CD8-positive, alpha-beta memory T cell (primary cell): ENCODE measurements around the gene LCN15. TPM values are rescaled to one million over a fixed set of nuclear protein-coding genes. Genes with fewer than 3 reads are reported as not detected.
"Not testable (repeated sequence)": the region's sequence is repeated elsewhere in the genome, so short reads cannot be mapped to it uniquely, and the experiment has no call there.

Experiments
- CTCF ChIA-PET: fragments of 350-600 bp; sonication (Branson Sonifier 250); formaldehyde crosslinking; loops from one replicate; lab custom pipeline; 2021; ENCODE audit warnings: antibody characterized with exemption; lab: Charles Lee
- POLR2A ChIA-PET: fragments of 350-600 bp; sonication (Branson Sonifier 250); formaldehyde crosslinking; loops from one replicate; lab custom pipeline; 2021; ENCODE audit warnings: antibody characterized with exemption; lab: Charles Lee
- DNase-seq, 5 donors: peaks; one replicate each; pipeline versions ENCODE4 v3.0.0 to v3.0.0-alpha.2; 2020 to 2022; ENCODE audit warnings: mixed read lengths in 1 of 5
- H3K27ac ChIP-seq: one replicate; pipeline ENCODE4 v1.7.0; 2013; ENCODE audit warnings: low read depth, mild to moderate bottlenecking, low read length, moderate library complexity
- H3K27me3 ChIP-seq: 2 replicates; pipeline ENCODE4 v1.7.0; 2013; ENCODE audit warnings: low read length, mild to moderate bottlenecking; ENCODE audit not compliant: insufficient read depth, poor library complexity, severe bottlenecking
- H3K36me3 ChIP-seq: 2 replicates; pipeline ENCODE4 v1.7.0; 2013; ENCODE audit warnings: mild to moderate bottlenecking, low read length, moderate library complexity; ENCODE audit not compliant: insufficient read depth
- H3K4me1 ChIP-seq: 2 replicates; pipeline ENCODE4 v1.7.0; 2013; ENCODE audit warnings: mild to moderate bottlenecking, low read length, moderate library complexity; ENCODE audit not compliant: insufficient read depth
- H3K4me3 ChIP-seq: 2 replicates; pipeline ENCODE4 v1.7.0; 2013; ENCODE audit warnings: mild to moderate bottlenecking, low read length
- H3K9me3 ChIP-seq: 2 replicates; pipeline ENCODE4 v1.7.0; 2013; ENCODE audit warnings: mild to moderate bottlenecking, low read length
- H3K27ac Mint-ChIP-seq, 8 donors: one replicate each; pipeline ENCODE4 v1.8.0; 2020 to 2021; ENCODE audit warnings: mixed read lengths in 8 of 8, mild to moderate bottlenecking in 6 of 8, inconsistent platforms in 3 of 8, moderate library complexity in 3 of 8
- H3K27me3 Mint-ChIP-seq, 2 donors: one replicate each; pipeline ENCODE4 v1.8.0; 2020 to 2021; ENCODE audit warnings: mixed read lengths in 2 of 2, mild to moderate bottlenecking in 1 of 2, moderate library complexity in 1 of 2
- H3K36me3 Mint-ChIP-seq, 3 donors: one replicate each; pipeline ENCODE4 v1.8.0; 2020 to 2021; ENCODE audit warnings: mixed read lengths in 3 of 3, inconsistent platforms in 1 of 3, mild to moderate bottlenecking in 1 of 3
- H3K4me1 Mint-ChIP-seq, 3 donors: one replicate each; pipeline ENCODE4 v1.8.0; 2020 to 2021; ENCODE audit warnings: mixed read lengths in 3 of 3, inconsistent platforms in 1 of 3, mild to moderate bottlenecking in 1 of 3
- H3K4me3 Mint-ChIP-seq, 7 donors: one replicate each; pipeline ENCODE4 v1.8.0; 2020 to 2021; ENCODE audit warnings: mixed read lengths in 7 of 7, mild to moderate bottlenecking in 6 of 7, moderate library complexity in 4 of 7, inconsistent platforms in 2 of 7
- H3K9me3 Mint-ChIP-seq, 5 donors: one replicate each; pipeline ENCODE4 v1.8.0; 2020 to 2022; ENCODE audit warnings: mixed read lengths in 5 of 5, mild to moderate bottlenecking in 3 of 5, moderate library complexity in 2 of 5, inconsistent platforms in 1 of 5
- polyA plus RNA-seq: library from polyadenylated mRNA; unstranded; fragments of 300-500 nt; fragmentation: Illumina TruSeq; gene quantifications from one replicate; pipeline ENCODE4 v1.2.3, GENCODE V29; 2021
- total RNA-seq, 2 experiments: library from RNA; stranded (reverse); gene quantifications; one replicate each; pipeline ENCODE4 v1.2.3, GENCODE V29; 2021

LCN15 gene
- total and polyA plus RNA-seq, 3 experiments from 2014 or later, result not detected

- Histone ChIP-seq H3K4me1 (no peaks in the 10 kb centered on the region), H3K27ac (no peak overlapping the region), H3K27me3 (no peaks in the 10 kb centered on the region), H3K9me3 (no peaks in the 10 kb centered on the region), H3K36me3 (no peaks in the 10 kb centered on the region), H3K4me3 (no peak overlapping the region)
- peaks cover 0 to 5% (median 5%) of the 10 kb centered on the region in 3 donors for H3K4me1 Mint-ChIP-seq
- peaks cover 19 to 43% of the 10 kb centered on the region in 2 donors for H3K27me3 Mint-ChIP-seq
- H3K27ac Mint-ChIP-seq, result no peak overlapping the region
- peak overlapping the region in 1 of 7 donors; percentile 39 for H3K4me3 Mint-ChIP-seq
- H3K9me3 Mint-ChIP-seq, result peaks cover 0 to 2% (median 0%) of the 10 kb centered on the region in 5 donors
- ChIA-PET POLR2A (no interaction called here), CTCF (interaction anchor here (0.6 kb wide), 1 partner anchor 354 kb away, joined by 3 read pairs; no protein-coding TSS in a partner anchor)
- no peaks in the 10 kb centered on the region for H3K36me3 Mint-ChIP-seq
- no peak for DNase-seq
Measured at GRCh38 chr9:136713550-136713949, 50.8 kb downstream of the LCN15 start.

- H3K9me3 Mint-ChIP-seq, result peaks cover 0 to 2% (median 0%) of the 10 kb centered on the region in 5 donors
- H3K36me3 Mint-ChIP-seq, result no peaks in the 10 kb centered on the region
- no peak overlapping the region for H3K4me3 Mint-ChIP-seq
- Histone ChIP-seq H3K27me3 (no peaks in the 10 kb centered on the region), H3K36me3 (no peaks in the 10 kb centered on the region), H3K4me3 (no peak overlapping the region), H3K27ac (peak overlapping the region; percentile 9), H3K4me1 (no peaks in the 10 kb centered on the region), H3K9me3 (no peaks in the 10 kb centered on the region)
- H3K27ac Mint-ChIP-seq, result no peak overlapping the region
- CTCF ChIA-PET, result interaction anchor here (0.6 kb wide), 1 partner anchor 355 kb away, joined by 3 read pairs; no protein-coding TSS in a partner anchor
- H3K4me1 Mint-ChIP-seq, result peaks cover 0 to 5% (median 4%) of the 10 kb centered on the region in 3 donors
- POLR2A ChIA-PET, result no interaction called here
- DNase-seq, result no peak
- H3K27me3 Mint-ChIP-seq, result peaks cover 19 to 48% of the 10 kb centered on the region in 2 donors
Measured at GRCh38 chr9:136712690-136713544, 51.4 kb downstream of the LCN15 start.

- ChIA-PET CTCF (no interaction called here), POLR2A (interaction anchor here (0.8 kb wide), 2 partner anchors 10 to 11 kb away, joined by 3 to 5 read pairs; no protein-coding TSS in a partner anchor)
- Histone ChIP-seq H3K27ac (peak within 1 kb of the TSS; percentile 9), H3K9me3 (no peaks in the 10 kb centered on the region), H3K4me3 (no peak within 1 kb of the TSS), H3K4me1 (no peaks in the 10 kb centered on the region), H3K36me3 (no peaks in the 10 kb centered on the region), H3K27me3 (no peaks in the 10 kb centered on the region)
- peak within 1 kb of the TSS in 6 of 7 donors; percentile 44 to 70 (median 66) for H3K4me3 Mint-ChIP-seq
- no peak for DNase-seq
- no peak within 1 kb of the TSS for H3K27ac Mint-ChIP-seq
- peaks cover 0 to 5% (median 4%) of the 10 kb centered on the region in 3 donors for H3K4me1 Mint-ChIP-seq
- no peaks in the 10 kb centered on the region for H3K36me3 Mint-ChIP-seq
- H3K9me3 Mint-ChIP-seq, result peaks cover 0 to 2% (median 0%) of the 10 kb centered on the region in 5 donors
- peaks cover 17 to 51% of the 10 kb centered on the region in 2 donors for H3K27me3 Mint-ChIP-seq
Measured at GRCh38 chr9:136711751-136712689, 52.3 kb downstream of the LCN15 start, which contains the start of gene DIPK1B. DIPK1B (plus strand) TSS chr9:136712572; CDS start chr9:136712666, 94 bp downstream.

DNA sequence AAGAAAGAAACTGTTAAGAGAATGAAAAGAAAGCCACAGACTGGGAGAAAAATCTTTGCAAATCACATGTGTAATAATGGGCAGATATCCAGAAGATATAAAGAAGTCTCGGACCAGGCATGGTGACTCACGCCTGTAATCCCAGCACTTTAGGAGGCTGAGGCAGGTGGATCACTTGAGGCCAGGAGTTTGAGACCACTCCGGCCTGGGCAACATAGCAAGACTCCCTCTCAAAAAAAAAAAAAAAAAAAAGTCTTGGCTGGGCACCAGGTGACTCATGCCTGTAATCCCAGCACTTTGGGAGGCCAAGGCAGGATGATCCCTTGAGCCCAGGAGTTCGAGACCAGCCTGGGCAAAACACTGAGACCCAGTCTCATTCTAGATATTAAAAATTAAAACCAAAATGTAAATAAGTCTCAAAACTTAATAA, 53.1 kb downstream of the LCN15 start:
- Mint-ChIP-seq H3K4me3 (peak overlapping the region in 6 of 7 donors; percentile 44 to 70 (median 66)), H3K27me3 (peaks cover 17 to 48% of the 10 kb centered on the region in 2 donors)
- H3K9me3 Mint-ChIP-seq, H3K4me1 Mint-ChIP-seq, H3K36me3 Mint-ChIP-seq, H3K27me3 ChIP-seq, H3K27ac Mint-ChIP-seq, H3K27ac ChIP-seq, H3K4me1 ChIP-seq, H3K36me3 ChIP-seq, H3K4me3 ChIP-seq, CTCF ChIA-PET, H3K9me3 ChIP-seq, DNase-seq: not testable (repeated sequence)
- POLR2A ChIA-PET, result interaction anchor here (0.8 kb wide), 2 partner anchors 10 to 11 kb away, joined by 3 to 5 read pairs; no protein-coding TSS in a partner anchor

DNA sequence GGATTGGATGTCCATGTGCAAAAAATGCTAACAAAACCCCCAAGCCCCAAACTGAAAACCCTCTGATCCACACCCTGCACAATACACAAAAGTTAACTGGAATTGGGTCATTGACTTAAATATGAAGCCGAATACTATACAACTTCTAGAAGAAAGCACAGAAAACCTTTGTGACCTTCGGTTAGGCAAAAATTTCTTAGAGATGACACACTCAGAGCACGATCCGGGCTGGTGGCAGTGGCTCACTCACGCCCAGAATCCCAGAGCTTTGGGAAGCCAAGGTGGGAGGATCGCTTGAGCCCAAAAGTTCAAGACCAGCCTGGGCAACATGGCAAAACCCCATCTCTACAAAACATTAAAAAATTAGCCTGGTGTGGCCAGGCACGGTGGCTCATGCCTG, 53.8 kb downstream of the LCN15 start:
- H3K9me3 Mint-ChIP-seq, result peaks cover 0 to 2% (median 0%) of the 10 kb centered on the region in 5 donors
- Histone ChIP-seq H3K27ac (no peak overlapping the region), H3K27me3 (no peaks in the 10 kb centered on the region), H3K4me3 (no peak overlapping the region), H3K36me3 (no peaks in the 10 kb centered on the region), H3K4me1 (no peaks in the 10 kb centered on the region), H3K9me3 (no peaks in the 10 kb centered on the region)
- CTCF ChIA-PET, result no interaction called here
- H3K4me3 Mint-ChIP-seq, result peak overlapping the region in 1 of 7 donors; percentile 23
- H3K4me1 Mint-ChIP-seq, result peaks cover 0 to 5% (median 4%) of the 10 kb centered on the region in 3 donors
- no peaks in the 10 kb centered on the region for H3K36me3 Mint-ChIP-seq
- H3K27ac Mint-ChIP-seq, result no peak overlapping the region
- POLR2A ChIA-PET, result no interaction called here
- peaks cover 16 to 42% of the 10 kb centered on the region in 2 donors for H3K27me3 Mint-ChIP-seq
- no peak for DNase-seq

Other genes starting within 250 kb of the LCN15 start
- 10 to 100 TPM; 70.0 to 79.5 TPM for gene NOTCH1, start 218.5 kb downstream of the LCN15 start, total RNA-seq
- 5.1 TPM for gene NOTCH1, start 218.5 kb downstream of the LCN15 start, polyA plus RNA-seq
- under 1 TPM; 0.61 to 0.95 TPM for gene EGFL7, start 101.6 kb downstream of the LCN15 start, total RNA-seq
- gene EGFL7, start 101.6 kb downstream of the LCN15 start, polyA plus RNA-seq, result 0.40 TPM
- gene AGPAT2, start 77.1 kb downstream of the LCN15 start, total RNA-seq, result 10 to 100 TPM; 17.4 to 18.4 TPM
- 32.5 TPM for gene AGPAT2, start 77.1 kb downstream of the LCN15 start, polyA plus RNA-seq
- gene DIPK1B, start 51.9 kb downstream of the LCN15 start, total RNA-seq, result not detected
- gene DIPK1B, start 51.9 kb downstream of the LCN15 start, polyA plus RNA-seq, result not detected
- 1 to 10 TPM; 1.1 to 1.2 TPM for gene LCN10, start 21.6 kb downstream of the LCN15 start, total RNA-seq
- gene LCN10, start 21.6 kb downstream of the LCN15 start, polyA plus RNA-seq, result 0.22 TPM
- gene LCN6, start 16.0 kb downstream of the LCN15 start, total RNA-seq, result not detected
- gene LCN6, start 16.0 kb downstream of the LCN15 start, polyA plus RNA-seq, result not detected
- gene LCN8, start 6.3 kb downstream of the LCN15 start, total RNA-seq, result not detected
- gene LCN8, start 6.3 kb downstream of the LCN15 start, polyA plus RNA-seq, result not detected
- gene TMEM141, start 26.8 kb upstream of the LCN15 start, total RNA-seq, result 10 to 100 TPM; 50.1 to 50.6 TPM
- gene TMEM141, start 26.8 kb upstream of the LCN15 start, polyA plus RNA-seq, result 37.8 TPM
- gene CCDC183, start 31.8 kb upstream of the LCN15 start, total RNA-seq, result under 1 TPM in 1 of 2 experiments, not detected in 1; 0.73 TPM
- gene CCDC183, start 31.8 kb upstream of the LCN15 start, polyA plus RNA-seq, result 0.26 TPM
- gene RABL6, start 43.4 kb upstream of the LCN15 start, total RNA-seq, result 100 to 1,000 TPM in 1 of 2 experiments, 10 to 100 TPM in 1; 98.2 to 106 TPM
- gene RABL6, start 43.4 kb upstream of the LCN15 start, polyA plus RNA-seq, result 20.9 TPM
- 1 to 10 TPM; 3.2 TPM for gene AJM1, start 78.0 kb upstream of the LCN15 start, total RNA-seq
- gene AJM1, start 78.0 kb upstream of the LCN15 start, polyA plus RNA-seq, result 0.39 TPM
- gene PHPT1, start 84.9 kb upstream of the LCN15 start, total RNA-seq, result 100 to 1,000 TPM; 108 to 110 TPM
- 100.0 TPM for gene PHPT1, start 84.9 kb upstream of the LCN15 start, polyA plus RNA-seq
- 10 to 100 TPM; 12.2 to 12.9 TPM for gene MAMDC4, start 87.8 kb upstream of the LCN15 start, total RNA-seq
- gene MAMDC4, start 87.8 kb upstream of the LCN15 start, polyA plus RNA-seq, result not detected
- gene EDF1, start 101.8 kb upstream of the LCN15 start, total RNA-seq, result 100 to 1,000 TPM; 354 to 356 TPM
- 476 TPM for gene EDF1, start 101.8 kb upstream of the LCN15 start, polyA plus RNA-seq
- 10 to 100 TPM; 53.2 to 60.5 TPM for gene TRAF2, start 122.0 kb upstream of the LCN15 start, total RNA-seq
- gene TRAF2, start 122.0 kb upstream of the LCN15 start, polyA plus RNA-seq, result 23.1 TPM
- gene FBXW5, start 180.2 kb upstream of the LCN15 start, total RNA-seq, result 100 to 1,000 TPM; 104 to 105 TPM
- 163 TPM for gene FBXW5, start 180.2 kb upstream of the LCN15 start, polyA plus RNA-seq
- under 1 TPM in 1 of 2 experiments, not detected in 1; 0.96 TPM for gene C8G, start 180.7 kb upstream of the LCN15 start, total RNA-seq
- not detected for gene C8G, start 180.7 kb upstream of the LCN15 start, polyA plus RNA-seq
- 1 to 10 TPM in 1 of 2 experiments, under 1 TPM in 1; 0.85 to 1.3 TPM for gene LCN12, start 187.8 kb upstream of the LCN15 start, total RNA-seq
- gene LCN12, start 187.8 kb upstream of the LCN15 start, polyA plus RNA-seq, result not detected
- gene PTGDS, start 213.0 kb upstream of the LCN15 start, total RNA-seq, result under 1 TPM; 0.24 to 0.49 TPM
- gene PTGDS, start 213.0 kb upstream of the LCN15 start, polyA plus RNA-seq, result 5.5 TPM
- under 1 TPM; 0.20 to 0.22 TPM for gene LCNL1, start 218.5 kb upstream of the LCN15 start, total RNA-seq
- 0.16 TPM for gene LCNL1, start 218.5 kb upstream of the LCN15 start, polyA plus RNA-seq
- 10 to 100 TPM; 78.4 to 82.2 TPM for gene PAXX, start 227.9 kb upstream of the LCN15 start, total RNA-seq
- 156 TPM for gene PAXX, start 227.9 kb upstream of the LCN15 start, polyA plus RNA-seq
- 1 to 10 TPM; 3.4 to 4.1 TPM for gene CLIC3, start 232.1 kb upstream of the LCN15 start, total RNA-seq
- gene CLIC3, start 232.1 kb upstream of the LCN15 start, polyA plus RNA-seq, result 52.1 TPM